ENCODE data around the gene MGMT.

Gene MGMT

GRCh38 chr10:129784291-129784690, 317.2 kb downstream of the MGMT start:
- no peak for DNase-seq

- no peak for DNase-seq
These were observed 317.9 kb downstream of the MGMT start for GRCh38 chr10:129784891-129785290.

- DNase-seq = no peak
These were observed 318.5 kb downstream of the MGMT start for GRCh38 chr10:129785536-129785981.

GRCh38 chr10:129786216-129786615, 319.2 kb downstream of the MGMT start:
- no peak for DNase-seq

- DNase-seq = no peak
These were observed 320.5 kb downstream of the MGMT start for GRCh38 chr10:129787557-129787956.

- DNase-seq = no peak
These were observed 321.2 kb downstream of the MGMT start for GRCh38 chr10:129788215-129788614.

- no peak for DNase-seq
These were observed 323.8 kb downstream of the MGMT start for GRCh38 chr10:129790715-129791446.

- DNase-seq = no peak
These were observed 325.1 kb downstream of the MGMT start for GRCh38 chr10:129792141-129792540.

- DNase-seq = no peak
These were observed 325.8 kb downstream of the MGMT start for GRCh38 chr10:129792864-129793263.

GRCh38 chr10:129793479-129793878, 326.4 kb downstream of the MGMT start:
- no peak for DNase-seq

- DNase-seq = no peak
These were observed 327.0 kb downstream of the MGMT start for GRCh38 chr10:129793996-129794395.

- DNase-seq = no peak
These were observed 329.8 kb downstream of the MGMT start for GRCh38 chr10:129796710-129797420.

GRCh38 chr10:129799942-129800341, 332.9 kb downstream of the MGMT start:
- no peak for DNase-seq

- no peak for DNase-seq
These were observed 333.8 kb downstream of the MGMT start for GRCh38 chr10:129800796-129801340.

- DNase-seq = no peak
These were observed 340.2 kb downstream of the MGMT start for GRCh38 chr10:129807211-129807610.

GRCh38 chr10:129808092-129808983, 341.3 kb downstream of the MGMT start:
- no peak for DNase-seq

GRCh38 chr10:129809431-129809830, 342.4 kb downstream of the MGMT start:
- no peak for DNase-seq

GRCh38 chr10:129809841-129810240, 342.8 kb downstream of the MGMT start:
- DNase-seq = no peak

GRCh38 chr10:129811208-129811607, 344.2 kb downstream of the MGMT start:
- no peak for DNase-seq

- DNase-seq = no peak
These were observed 345.4 kb downstream of the MGMT start for GRCh38 chr10:129812398-129812797.

- DNase-seq = no peak
These were observed 347.9 kb downstream of the MGMT start for GRCh38 chr10:129814681-129815646.
